Body of pancreas (tissue), 4 donors: ENCODE data around the gene LARP1. TPM values are rescaled to one million over a fixed set of nuclear protein-coding genes. Genes with fewer than 3 reads are reported as not detected.

Experiments used
- ATAC-seq: fragments of 150-250 bp; one replicate; pipeline ENCODE4 v1.9.1; 2016
- DNase-seq, 4 donors: peaks; one replicate each; pipeline ENCODE4 v3.0.0-alpha.2; 2019
- H3K27ac ChIP-seq, 4 donors: fragments of 200-600 bp; sonication (generic); 1 replicate in 3 of 4; 2 replicates in 1 of 4; pipeline versions ENCODE4 v1.5.1 to v1.6.1; 2016 to 2019; ENCODE audit warnings: mild to moderate bottlenecking in 1 of 4, mixed read lengths in 1 of 4, moderate library complexity in 1 of 4
- H3K27me3 ChIP-seq, 2 donors: fragments of 200-600 bp; sonication (generic); one replicate each; pipeline ENCODE4 v1.6.0; 2016; ENCODE audit warnings: mild to moderate bottlenecking in 1 of 2
- H3K36me3 ChIP-seq, 2 donors: fragments of 200-600 bp; sonication (generic); replicated peaks in 1 of 2; 2 replicates each; pipeline ENCODE4 v1.5.1; 2016; ENCODE audit warnings: low read depth in 2 of 2; ENCODE audit not compliant: insufficient read depth in 1 of 2
- H3K4me1 ChIP-seq: fragments of 200-600 bp; sonication (generic); one replicate; pipeline ENCODE4 v1.6.0; 2016
- H3K4me3 ChIP-seq, 2 donors: fragments of 200-600 bp; sonication (generic); 1 replicate in 1 of 2; 2 replicates in 1 of 2; pipeline ENCODE4 v1.5.1; 2016 to 2019
- H3K9me3 ChIP-seq, 3 donors: fragments of 200-600 bp; sonication (generic); 1 replicate in 2 of 3; 2 replicates in 1 of 3; pipeline ENCODE4 v1.5.1; 2016
- POLR2A ChIP-seq, 3 donors: fragments of 450-650 bp; IDR thresholded peaks; one replicate each; pipeline ENCODE4 v1.6.1; 2016; ENCODE audit warnings: antibody characterized with exemption in 3 of 3, mild to moderate bottlenecking in 2 of 3
- WGBS, 2 donors: methylation state at CpG; one replicate each; pipeline ENCODE4 v1.1.5; 2017; 5-methylcytosine and 5-hydroxymethylcytosine counted together
- intact Hi-C: fragments of 100-400 bp; cut with DNase I; formaldehyde crosslinking; loops from one replicate; pipeline ENCODE4 v1.15.1; 2023
- total RNA-seq, 2 donors: library from RNA; depleted of rRNA; stranded (reverse); fragments of >200 nt; gene quantifications; one replicate each; pipeline ENCODE4 v1.1.0, GENCODE V29; 2016
- TF ChIP-seq, protein P1 (sequence below), 7 experiments: fragments of 450-650 bp in 4 of 7; fragments of 200-600 bp in 3 of 7; sonication (generic) in 3 of 7; IDR thresholded peaks; one replicate each; pipeline ENCODE4 v1.5.1; 2016 to 2019; ENCODE audit warnings: antibody characterized with exemption in 7 of 7

The LARP1 gene
- total RNA-seq, 2 donors from 2014 or later, result 96.2 to 151 TPM

DNA sequence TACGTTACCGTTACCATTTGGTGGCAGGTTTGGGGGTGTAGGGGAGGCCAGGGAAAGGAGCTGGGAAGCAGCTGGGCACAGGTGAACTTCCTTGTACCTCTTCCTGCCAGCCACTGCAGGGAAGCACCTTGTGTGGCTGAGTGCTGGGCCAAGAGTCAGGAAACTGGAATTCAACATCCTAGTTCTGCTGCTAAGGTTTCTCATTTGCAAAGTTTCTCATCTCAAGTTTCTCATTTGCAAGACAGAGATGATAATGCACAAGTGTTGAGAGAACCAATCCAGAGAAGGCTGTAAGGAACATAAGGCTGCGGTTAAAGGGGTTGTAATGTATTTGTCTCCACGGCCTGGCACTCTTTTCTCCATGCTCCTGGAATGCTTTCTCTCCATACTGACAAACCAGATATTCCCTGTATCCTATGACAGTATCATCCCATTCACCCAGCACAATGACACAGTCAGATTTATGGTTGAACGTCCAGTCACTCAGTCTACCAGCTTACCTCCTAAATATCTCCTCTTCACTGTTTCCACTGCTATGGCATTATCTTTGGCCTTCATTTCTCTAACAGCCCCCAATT, 33.6 kb upstream of the LARP1 start:
- TF ChIP-seq POLR2A (IDR thresholded peaks at IDR 0.05), result no peak
- TF ChIP-seq, protein P1, sequence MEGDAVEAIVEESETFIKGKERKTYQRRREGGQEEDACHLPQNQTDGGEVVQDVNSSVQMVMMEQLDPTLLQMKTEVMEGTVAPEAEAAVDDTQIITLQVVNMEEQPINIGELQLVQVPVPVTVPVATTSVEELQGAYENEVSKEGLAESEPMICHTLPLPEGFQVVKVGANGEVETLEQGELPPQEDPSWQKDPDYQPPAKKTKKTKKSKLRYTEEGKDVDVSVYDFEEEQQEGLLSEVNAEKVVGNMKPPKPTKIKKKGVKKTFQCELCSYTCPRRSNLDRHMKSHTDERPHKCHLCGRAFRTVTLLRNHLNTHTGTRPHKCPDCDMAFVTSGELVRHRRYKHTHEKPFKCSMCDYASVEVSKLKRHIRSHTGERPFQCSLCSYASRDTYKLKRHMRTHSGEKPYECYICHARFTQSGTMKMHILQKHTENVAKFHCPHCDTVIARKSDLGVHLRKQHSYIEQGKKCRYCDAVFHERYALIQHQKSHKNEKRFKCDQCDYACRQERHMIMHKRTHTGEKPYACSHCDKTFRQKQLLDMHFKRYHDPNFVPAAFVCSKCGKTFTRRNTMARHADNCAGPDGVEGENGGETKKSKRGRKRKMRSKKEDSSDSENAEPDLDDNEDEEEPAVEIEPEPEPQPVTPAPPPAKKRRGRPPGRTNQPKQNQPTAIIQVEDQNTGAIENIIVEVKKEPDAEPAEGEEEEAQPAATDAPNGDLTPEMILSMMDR (IDR thresholded peaks at IDR 0.05), result no peak
- H3K27me3 ChIP-seq, result no peaks in the 10 kb centered on the region
- peaks cover 63% of the 10 kb centered on the region for H3K4me1 ChIP-seq
- WGBS, 2 donors, result 83 to 86% methylated on average over 5 of the region's 5 CpGs
- no peaks in the 10 kb centered on the region for H3K36me3 ChIP-seq
- peak overlapping the region in 1 of 4 donors; percentile 26 for H3K27ac ChIP-seq
- H3K9me3 ChIP-seq, result no peaks in the 10 kb centered on the region
- ATAC-seq, result no peak
- intact Hi-C loops, result no loop called here
- no peak for DNase-seq
- no peak overlapping the region for H3K4me3 ChIP-seq

GRCh38 chr5:154722097-154722496, 33.1 kb upstream of the LARP1 start:
- Histone ChIP-seq H3K9me3 (no peaks in the 10 kb centered on the region), H3K4me1 (peaks cover 65% of the 10 kb centered on the region), H3K4me3 (no peak overlapping the region), H3K27me3 (no peaks in the 10 kb centered on the region), H3K27ac (peak overlapping the region in 1 of 4 donors; percentile 13), H3K36me3 (no peaks in the 10 kb centered on the region)
- DNase-seq (no peak), ATAC-seq (no peak)
- TF ChIP-seq POLR2A (IDR thresholded peaks at IDR 0.05), result no peak
- WGBS, 2 donors, result 81 to 83% methylated on average over 4 of the region's 4 CpGs
- intact Hi-C loops, result no loop called here

DNA sequence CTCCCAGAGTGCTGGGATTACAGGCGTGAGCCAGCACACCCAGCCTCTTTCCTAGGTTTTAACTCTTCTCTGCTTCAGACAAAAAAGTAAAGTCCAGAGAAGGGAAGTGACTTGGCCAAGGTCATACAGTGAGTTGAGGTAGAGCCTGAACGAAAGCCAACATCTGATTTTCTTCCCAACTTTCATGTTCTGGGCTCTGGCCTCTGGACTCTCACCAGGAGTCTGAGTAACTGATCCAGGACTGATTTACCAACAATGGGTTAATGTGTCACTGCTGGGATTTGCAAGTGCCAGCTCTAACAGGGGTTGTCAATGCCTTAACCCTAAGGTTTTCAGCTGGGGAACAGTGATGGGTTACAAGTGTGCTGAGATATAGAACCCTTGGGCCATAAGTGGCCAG, 32.2 kb upstream of the LARP1 start:
- H3K27ac ChIP-seq, result peak overlapping the region in 2 of 4 donors; percentile 56 to 66
- intact Hi-C loops, result no loop called here
- peaks cover 62% of the 10 kb centered on the region for H3K4me1 ChIP-seq
- WGBS, 2 donors, result 52 to 53% methylated on average over 2 of the region's 2 CpGs
- DNase-seq (no peak), ATAC-seq (no peak)
- no peak overlapping the region for H3K4me3 ChIP-seq
- no peaks in the 10 kb centered on the region for H3K36me3 ChIP-seq
- no peaks in the 10 kb centered on the region for H3K9me3 ChIP-seq
- H3K27me3 ChIP-seq, result no peaks in the 10 kb centered on the region
- TF ChIP-seq, protein P1 (IDR thresholded peaks at IDR 0.05), result no peak
- TF ChIP-seq POLR2A (IDR thresholded peaks at IDR 0.05), result no peak

GRCh38 chr5:154723740-154724505, 31.3 kb upstream of the LARP1 start:
- H3K27me3 ChIP-seq, result no peaks in the 10 kb centered on the region
- DNase-seq (no peak), ATAC-seq (peak; percentile 70)
- intact Hi-C loops, result no loop called here
- peak overlapping the region in 3 of 4 donors; percentile 42 to 66 (median 56) for H3K27ac ChIP-seq
- H3K4me3 ChIP-seq, result no peak overlapping the region
- no peaks in the 10 kb centered on the region for H3K36me3 ChIP-seq
- H3K4me1 ChIP-seq, result peaks cover 65% of the 10 kb centered on the region
- TF ChIP-seq, protein P1 (IDR thresholded peaks at IDR 0.05), result no peak
- no peak for TF ChIP-seq POLR2A (IDR thresholded peaks at IDR 0.05)
- 34 to 75% methylated on average over 2 of the region's 2 CpGs for WGBS, 2 donors
- no peaks in the 10 kb centered on the region for H3K9me3 ChIP-seq

DNA sequence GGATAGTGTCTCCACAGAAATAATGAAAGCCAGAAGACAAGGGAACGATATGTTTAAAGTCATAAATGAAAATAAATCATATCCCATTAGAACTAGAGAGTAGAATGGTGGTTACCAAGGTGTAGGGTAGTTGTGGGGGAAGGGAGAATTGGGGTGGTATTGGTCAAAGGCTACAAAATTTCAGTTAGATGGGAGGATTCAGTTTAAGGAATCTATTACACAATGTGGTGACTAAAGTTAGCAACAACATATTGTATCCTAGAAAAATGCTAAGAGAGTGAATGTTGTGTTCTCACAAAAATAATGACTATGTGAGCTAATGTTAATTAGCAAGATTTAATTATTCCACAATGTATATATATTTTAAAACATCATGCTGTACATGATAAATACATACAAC, 27.8 kb upstream of the LARP1 start:
- intact Hi-C loops, result no loop called here
- ATAC-seq, result no peak
- H3K4me3 ChIP-seq, result no peak overlapping the region
- H3K36me3 ChIP-seq, result no peaks in the 10 kb centered on the region
- peaks cover 58% of the 10 kb centered on the region for H3K4me1 ChIP-seq
- H3K27me3 ChIP-seq, result no peaks in the 10 kb centered on the region
- TF ChIP-seq, protein P1 (IDR thresholded peaks at IDR 0.05), result no peak
- TF ChIP-seq POLR2A (IDR thresholded peaks at IDR 0.05), result no peak
- 40 to 46% methylated on average over 1 of the region's 1 CpG for WGBS, 2 donors
- no peaks in the 10 kb centered on the region for H3K9me3 ChIP-seq
- no peak overlapping the region for H3K27ac ChIP-seq
- no peak for DNase-seq
